Heart right ventricle (tissue), 16 donors: ENCODE measurements around the gene CRELD2. TPM values are rescaled to one million over a fixed set of nuclear protein-coding genes. Genes with fewer than 3 reads are reported as not detected.
A peak's percentile ranks its signal among the peaks of the same experiment; 100 is the strongest.

ENCODE experiments used
- ATAC-seq, 8 donors: fragments of 200-7000 bp; cut with Tn5 transposase; one replicate each; pipeline ENCODE4 v1.9.1; 2020; ENCODE audit warnings: mild to moderate bottlenecking in 8 of 8, moderate library complexity in 8 of 8, moderate number of reproducible peaks in 1 of 8
- DNase-seq, 2 donors: peaks; one replicate each; pipeline ENCODE4 v3.0.0-alpha.2; 2020
- H3K27ac ChIP-seq, 10 donors: fragments of 200-600 bp; sonication (generic) in 2 of 10; one replicate each; pipeline versions ENCODE4 v1.5.0 to v1.8.0; 2020 to 2022; ENCODE audit warnings: mild to moderate bottlenecking in 3 of 10
- H3K27me3 ChIP-seq, 7 donors: fragments of 200-600 bp; one replicate each; pipeline ENCODE4 v1.8.0; 2021 to 2022; ENCODE audit warnings: mild to moderate bottlenecking in 2 of 7
- H3K36me3 ChIP-seq, 9 donors: fragments of 200-600 bp; sonication (generic) in 1 of 9; one replicate each; pipeline versions ENCODE4 v1.5.0 to v1.8.0; 2020 to 2022; ENCODE audit warnings: mild to moderate bottlenecking in 2 of 9
- H3K4me1 ChIP-seq, 9 donors: fragments of 200-600 bp; sonication (generic) in 1 of 9; one replicate each; pipeline versions ENCODE4 v1.5.0 to v1.8.0; 2020 to 2022; ENCODE audit warnings: mild to moderate bottlenecking in 4 of 9
- H3K4me3 ChIP-seq, 10 donors: fragments of 200-600 bp; sonication (generic) in 2 of 10; one replicate each; pipeline versions ENCODE4 v1.5.0 to v1.8.0; 2020 to 2022; ENCODE audit warnings: mild to moderate bottlenecking in 7 of 10, moderate library complexity in 2 of 10
- H3K9me3 ChIP-seq, 11 donors: fragments of 200-600 bp in 10 of 11; sonication (generic) in 2 of 11; one replicate each; pipeline versions ENCODE4 v1.5.0 to v1.8.0; 2013 to 2022; ENCODE audit warnings: mild to moderate bottlenecking in 2 of 11, control low read depth in 1 of 11, moderate library complexity in 1 of 11
- WGBS, 2 donors: extraction: QIAGEN DNeasy Blood & Tissue Kit; methylation state at CpG; one replicate each; pipeline ENCODE4 v1.1.7; 2013; ENCODE audit warnings: inconsistent platforms in 1 of 2; 5-methylcytosine and 5-hydroxymethylcytosine counted together
- intact Hi-C, 10 donors: fragments of 100-400 bp; cut with DNase I; formaldehyde crosslinking; loops; one replicate each; pipeline versions ENCODE4 v1.11.1 to v1.14.2; 2022
- polyA plus RNA-seq, 2 donors: library from polyadenylated mRNA; stranded (reverse); fragments of 200-250 nt; gene quantifications; one replicate each; pipeline ENCODE4 v1.2.3, GENCODE V29; 2013
- total RNA-seq, 10 donors: library from RNA; stranded (reverse); fragmentation: NEBNext Ultra II Directional in 3 of 10; extraction: Animal tissue kit (Norgen Biotek cat#: 25700) in 3 of 10; gene quantifications; one replicate each; pipeline versions ENCODE4 v1.2.1 to v1.2.4, GENCODE V29; 2021 to 2023
- TF ChIP-seq, protein P1 (sequence below), 9 donors: fragments of 200-600 bp; sonication (generic) in 2 of 9; IDR thresholded peaks; one replicate each; pipeline versions ENCODE4 v1.5.0 to v1.8.0; 2021 to 2022; ENCODE audit warnings: antibody characterized with exemption in 9 of 9, mild to moderate bottlenecking in 5 of 9, moderate library complexity in 1 of 9
- donor health status: Arrhythmogenic right ventricular cardiomyopathy.
- donor health status: ischemic (EF 13 %, LVEDD 7.1; RV severe dilation, severe dysfunction).
- donor health status: healthy with polysubstance abuse.
- donor health status: DM: no; HTN: yes; CAD: no.
- donor health status: DM: no; HTN: no; CAD: no.
- donor health status: ischemic (EF 25% LVEDD 6.9; RV normal size, moderate dysfunction).
- donor health status: ischemic (EF 25% LVEDD 5.7; RV mildly dilated, moderate dysfunction).
- donor health status: healthy.
- donor health status: DM: yes; HTN: yes; CAD: no.
- donor health status: Ischemic cardiomyopathy.
- donor health status: ischemic (EF 35%, LVEDD 5.7; RV mildly dilated, moderate dysfunction).
- donor health status: nonischemic (EF 11% LVEDD 7.7; RV severe dilation, severe dysfunction).
- donor health status: DM: yes; HTN: yes; CAD: no.
- donor health status: PGD.
- donor health status: ischemic (EF 29% LVEDD 5.4; RV normal size, mild dysfunction).
- donor health status: nonischemic (EF 23%, LVEDD 6.1; RV moderate dilation, normal function).

Gene CRELD2
- total and polyA plus RNA-seq, 12 donors, result 11.0 to 90.0 (median 19.2) TPM

DNA sequence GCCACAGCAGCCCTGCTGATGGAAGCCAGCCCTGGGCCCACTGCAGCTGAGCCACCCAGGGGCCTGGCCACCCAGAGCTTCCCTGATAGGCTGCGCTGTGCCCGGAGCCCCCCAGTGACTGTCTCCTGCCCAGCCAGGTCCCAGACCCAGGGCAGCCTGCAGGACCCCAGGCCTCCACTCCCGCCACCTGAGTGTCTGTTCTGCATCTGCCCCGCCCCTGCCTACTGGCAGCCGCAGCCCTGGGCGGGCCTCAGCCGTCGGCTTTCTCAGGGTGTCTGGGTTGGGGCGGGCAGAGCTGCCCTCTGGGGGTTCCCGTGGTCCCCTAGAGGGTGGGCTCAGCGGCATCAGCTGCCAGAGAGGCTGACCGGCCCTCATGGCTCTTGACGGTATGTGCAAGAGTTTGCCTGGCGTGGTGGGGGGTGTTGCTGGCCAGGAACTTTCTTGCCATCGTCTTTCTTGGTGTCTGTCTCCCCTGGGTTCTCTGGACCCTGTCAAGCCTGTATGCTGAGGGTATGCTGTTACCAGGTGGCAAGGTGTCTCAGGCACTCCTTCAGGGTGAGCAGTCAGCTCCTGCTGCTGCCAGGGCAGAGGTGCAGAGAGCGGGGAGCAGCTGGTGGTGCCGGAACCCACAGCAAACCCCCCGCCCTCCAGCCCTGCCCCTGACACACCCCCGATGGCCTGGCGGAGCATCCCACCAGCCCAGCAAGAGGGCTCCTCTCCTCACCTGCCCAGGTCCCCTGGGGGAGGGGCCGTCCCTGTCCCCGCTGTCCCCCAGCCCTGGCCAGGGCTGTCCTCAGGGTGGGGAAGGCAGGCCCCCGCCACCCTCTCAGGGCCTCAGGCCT lies 29.9 kb downstream of the CRELD2 start:
- Histone ChIP-seq H3K4me1 (peaks cover 5 to 25% (median 8%) of the 10 kb centered on the region in 9 donors), H3K4me3 (no peak overlapping the region), H3K27ac (no peak overlapping the region), H3K27me3 (no peaks in the 10 kb centered on the region), H3K36me3 (no peaks in the 10 kb centered on the region), H3K9me3 (no peaks in the 10 kb centered on the region)
- intact Hi-C loops, result no loop called here
- DNase-seq (no peak), ATAC-seq (peak in 2 of 8 donors; percentile 3 to 5)
- 86 to 88% methylated on average over 21 to 23 of the region's 23 CpGs for WGBS, 2 donors
- TF ChIP-seq, protein P1, sequence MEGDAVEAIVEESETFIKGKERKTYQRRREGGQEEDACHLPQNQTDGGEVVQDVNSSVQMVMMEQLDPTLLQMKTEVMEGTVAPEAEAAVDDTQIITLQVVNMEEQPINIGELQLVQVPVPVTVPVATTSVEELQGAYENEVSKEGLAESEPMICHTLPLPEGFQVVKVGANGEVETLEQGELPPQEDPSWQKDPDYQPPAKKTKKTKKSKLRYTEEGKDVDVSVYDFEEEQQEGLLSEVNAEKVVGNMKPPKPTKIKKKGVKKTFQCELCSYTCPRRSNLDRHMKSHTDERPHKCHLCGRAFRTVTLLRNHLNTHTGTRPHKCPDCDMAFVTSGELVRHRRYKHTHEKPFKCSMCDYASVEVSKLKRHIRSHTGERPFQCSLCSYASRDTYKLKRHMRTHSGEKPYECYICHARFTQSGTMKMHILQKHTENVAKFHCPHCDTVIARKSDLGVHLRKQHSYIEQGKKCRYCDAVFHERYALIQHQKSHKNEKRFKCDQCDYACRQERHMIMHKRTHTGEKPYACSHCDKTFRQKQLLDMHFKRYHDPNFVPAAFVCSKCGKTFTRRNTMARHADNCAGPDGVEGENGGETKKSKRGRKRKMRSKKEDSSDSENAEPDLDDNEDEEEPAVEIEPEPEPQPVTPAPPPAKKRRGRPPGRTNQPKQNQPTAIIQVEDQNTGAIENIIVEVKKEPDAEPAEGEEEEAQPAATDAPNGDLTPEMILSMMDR (IDR thresholded peaks at IDR 0.05), result no peak

DNA sequence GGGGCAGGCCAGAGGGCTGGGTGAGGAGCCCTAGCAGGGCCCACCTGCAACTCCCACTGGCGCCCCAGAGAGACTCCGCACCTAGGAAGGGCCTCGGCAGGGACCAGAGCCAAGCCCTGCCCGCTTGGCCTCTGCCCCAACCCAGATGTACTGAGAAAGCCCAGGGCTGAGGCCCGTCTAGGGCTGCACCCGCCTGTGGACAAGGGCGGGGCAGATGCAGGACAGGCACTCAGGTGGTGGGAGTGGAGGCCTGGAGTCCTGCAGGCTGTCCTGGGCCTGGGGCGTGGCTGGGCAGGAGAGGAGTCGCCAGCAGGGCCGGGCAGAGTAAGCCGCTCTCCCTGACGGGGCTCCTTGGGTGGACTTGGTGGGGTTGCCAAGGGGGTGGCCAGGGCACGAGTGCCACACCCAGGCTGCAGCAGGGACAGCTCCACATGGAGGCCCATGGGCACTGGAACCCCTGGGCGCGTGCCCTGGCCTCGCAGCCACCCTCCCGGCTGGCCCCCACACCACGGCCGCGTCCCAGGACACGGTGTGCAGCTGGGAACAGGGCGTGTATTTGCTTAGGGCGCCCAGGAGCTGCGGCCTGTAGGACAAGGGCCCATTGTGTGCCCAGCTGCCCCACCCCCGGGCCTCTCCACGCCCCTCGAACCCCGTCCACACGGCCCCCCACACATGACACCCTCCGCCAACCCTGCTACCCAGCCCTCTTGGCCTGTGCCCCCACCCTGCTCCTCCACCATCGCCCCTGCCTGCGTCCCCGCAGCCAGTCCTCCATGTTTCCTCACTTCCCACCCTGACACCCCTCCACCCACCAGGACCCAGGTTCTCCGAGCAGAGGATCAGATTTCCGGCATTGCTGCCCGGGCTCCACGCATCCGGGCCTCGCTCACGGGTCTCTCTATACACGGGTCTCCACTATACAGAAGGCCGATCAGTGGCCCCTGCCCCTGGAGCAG lies 30.8 kb downstream of the CRELD2 start:
- ATAC-seq, result peak in 7 of 8 donors; percentile 5 to 53 (median 36)
- intact Hi-C loops, result no loop called here
- TF ChIP-seq, protein P1 (IDR thresholded peaks at IDR 0.05), result no peak
- Histone ChIP-seq H3K36me3 (no peaks in the 10 kb centered on the region), H3K9me3 (no peaks in the 10 kb centered on the region), H3K4me1 (peaks cover 14 to 34% (median 17%) of the 10 kb centered on the region in 9 donors), H3K27ac (no peak overlapping the region), H3K27me3 (no peaks in the 10 kb centered on the region), H3K4me3 (no peak overlapping the region)
- DNase-seq, result no peak
- WGBS, 2 donors, result 81 to 83% methylated on average over 42 of the region's 42 CpGs

DNA sequence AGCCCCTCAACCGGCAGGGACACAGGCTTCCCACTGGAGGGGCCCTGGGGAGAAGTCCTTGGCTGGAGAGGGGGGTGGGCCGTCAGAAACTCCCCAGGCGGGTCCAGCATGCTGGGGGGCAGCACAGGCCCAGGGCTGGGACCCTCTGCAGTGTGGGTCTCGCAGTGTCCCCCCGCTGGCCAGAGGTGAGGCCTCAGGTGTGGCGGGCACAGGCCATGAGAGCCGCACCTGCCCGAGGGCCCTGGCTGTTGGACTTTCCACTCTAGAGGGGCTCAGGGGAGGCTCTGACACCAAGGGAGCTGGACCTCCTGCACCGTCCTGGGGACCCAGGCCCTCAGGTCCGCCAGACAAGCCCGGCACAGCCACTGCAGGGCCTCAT lies 31.5 kb downstream of the CRELD2 start:
- no peaks in the 10 kb centered on the region for H3K36me3 ChIP-seq
- ATAC-seq (no peak), DNase-seq (no peak)
- no peaks in the 10 kb centered on the region for H3K9me3 ChIP-seq
- H3K4me3 ChIP-seq, result no peak overlapping the region
- H3K27ac ChIP-seq, result no peak overlapping the region
- WGBS, 2 donors, result 95 to 98% methylated on average over 10 to 11 of the region's 11 CpGs
- TF ChIP-seq, protein P1 (IDR thresholded peaks at IDR 0.05), result no peak
- peaks cover 20 to 41% (median 24%) of the 10 kb centered on the region in 9 donors for H3K4me1 ChIP-seq
- H3K27me3 ChIP-seq, result no peaks in the 10 kb centered on the region
- intact Hi-C loops, result no loop called here

DNA sequence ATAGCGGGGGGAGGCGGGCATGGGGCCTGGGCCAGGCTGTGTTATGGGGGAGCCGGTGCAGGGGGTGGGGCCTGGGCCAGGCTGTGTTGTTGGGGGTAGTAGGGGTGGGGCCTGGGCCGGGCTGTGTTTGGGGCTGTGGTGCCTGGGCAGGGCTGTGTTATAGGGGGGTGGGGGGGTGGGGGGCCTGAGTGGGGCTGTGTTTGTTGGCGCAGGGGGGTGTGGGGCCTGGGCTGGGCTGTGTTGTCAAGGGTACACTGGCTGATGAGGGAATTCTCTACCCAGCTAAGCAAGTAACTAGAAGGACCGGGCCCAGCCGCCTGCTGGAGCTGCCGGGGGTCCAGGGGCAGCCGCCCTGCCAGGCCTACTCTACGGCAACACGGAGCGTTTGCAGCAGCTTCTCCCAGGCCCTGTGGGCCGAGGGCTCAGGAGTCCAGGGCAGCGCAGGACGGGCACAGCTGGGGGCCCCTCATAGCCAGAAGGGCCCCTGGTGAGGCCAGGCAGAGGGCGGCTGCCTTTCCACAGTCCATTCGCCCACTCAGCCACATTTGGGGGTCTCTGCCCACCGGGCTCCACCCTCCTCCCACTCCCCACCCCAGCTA lies 32.1 kb downstream of the CRELD2 start:
- peaks cover 26 to 47% (median 30%) of the 10 kb centered on the region in 9 donors for H3K4me1 ChIP-seq
- intact Hi-C loops, result no loop called here
- WGBS, 2 donors, result 91 to 92% methylated on average over 17 to 18 of the region's 18 CpGs
- H3K27ac ChIP-seq, result no peak overlapping the region
- H3K4me3 ChIP-seq, result no peak overlapping the region
- no peaks in the 10 kb centered on the region for H3K27me3 ChIP-seq
- TF ChIP-seq, protein P1 (IDR thresholded peaks at IDR 0.05), result no peak
- no peak for ATAC-seq
- no peaks in the 10 kb centered on the region for H3K9me3 ChIP-seq
- DNase-seq, result no peak
- H3K36me3 ChIP-seq, result no peaks in the 10 kb centered on the region
